CD14-positive monocyte (primary cell): ENCODE data around the gene MAP7. TPM values are rescaled to one million over a fixed set of nuclear protein-coding genes. Genes with fewer than 3 reads are reported as not detected.
A peak's percentile ranks its signal among the peaks of the same experiment; 100 is the strongest.

ENCODE experiments used
- DNase-seq, 3 donors: peaks; one replicate each; pipeline ENCODE4 v3.0.0-alpha.2; 2011 to 2022
- H2AFZ ChIP-seq: 2 replicates; pipeline ENCODE4 v1.6.0; 2012; ENCODE audit warnings: mild to moderate bottlenecking, low read depth, low read length, inconsistent platforms; ENCODE audit not compliant: insufficient read depth, poor library complexity, severe bottlenecking
- H3K27ac ChIP-seq, 2 donors: 1 replicate in 1 of 2; 2 replicates in 1 of 2; pipeline ENCODE4 v1.5.1; 2012 to 2013; ENCODE audit warnings: low read length in 2 of 2, control low read depth in 1 of 2, inconsistent platforms in 1 of 2, low read depth in 1 of 2, mild to moderate bottlenecking in 1 of 2
- H3K27me3 ChIP-seq, 2 donors: one replicate each; pipeline versions ENCODE4 v1.6.0 to v1.6.1; 2011 to 2013; ENCODE audit warnings: low read length in 2 of 2; ENCODE audit not compliant: control insufficient read depth in 2 of 2, insufficient read depth in 2 of 2
- H3K36me3 ChIP-seq, 2 donors: replicated peaks in 1 of 2; 1 replicate in 1 of 2; 2 replicates in 1 of 2; pipeline versions ENCODE4 v1.5.1 to v1.6.1; 2012 to 2013; ENCODE audit warnings: low read length in 2 of 2, control low read depth in 1 of 2, inconsistent platforms in 1 of 2, mild to moderate bottlenecking in 1 of 2; ENCODE audit not compliant: insufficient read depth in 2 of 2, control insufficient read depth in 1 of 2
- H3K4me1 ChIP-seq, 2 donors: 1 replicate in 1 of 2; 2 replicates in 1 of 2; pipeline versions ENCODE4 v1.5.1 to v1.6.1; 2012 to 2013; ENCODE audit warnings: low read length in 2 of 2, control low read depth in 1 of 2, inconsistent platforms in 1 of 2, mild to moderate bottlenecking in 1 of 2, moderate library complexity in 1 of 2; ENCODE audit not compliant: insufficient read depth in 2 of 2, control insufficient read depth in 1 of 2
- H3K4me2 ChIP-seq: replicated peaks from 2 replicates; pipeline ENCODE3; 2012; ENCODE audit warnings: low read length, moderate library complexity, mild to moderate bottlenecking; ENCODE audit not compliant: poor library complexity, severe bottlenecking; ENCODE audit errors: extremely low read depth
- H3K4me3 ChIP-seq, 3 experiments: fragments of 200-600 bp in 1 of 3; sonication (generic) in 1 of 3; replicated peaks in 1 of 3; 1 replicate in 2 of 3; 2 replicates in 1 of 3; pipeline ENCODE4 v1.5.1; 2011 to 2013; ENCODE audit warnings: low read length in 3 of 3, mild to moderate bottlenecking in 3 of 3, control low read depth in 2 of 3, low read depth in 2 of 3, inconsistent platforms in 1 of 3, moderate library complexity in 1 of 3
- H3K79me2 ChIP-seq: 2 replicates; pipeline ENCODE4 v1.6.0; 2012; ENCODE audit warnings: mild to moderate bottlenecking, control low read depth, inconsistent platforms, low read length, moderate library complexity; ENCODE audit not compliant: insufficient read depth
- H3K9ac ChIP-seq: 2 replicates; pipeline ENCODE4 v1.6.0; 2017; ENCODE audit warnings: low read length, mild to moderate bottlenecking; ENCODE audit not compliant: insufficient read depth, poor library complexity, severe bottlenecking
- H3K9me3 ChIP-seq, 2 donors: replicated peaks in 1 of 2; 1 replicate in 1 of 2; 2 replicates in 1 of 2; pipeline versions ENCODE4 v1.5.1 to v1.6.1; 2012 to 2013; ENCODE audit warnings: low read length in 2 of 2, control low read depth in 1 of 2; ENCODE audit not compliant: control insufficient read depth in 1 of 2, insufficient read depth in 1 of 2
- H4K20me1 ChIP-seq: 2 replicates; pipeline ENCODE4 v1.6.0; 2012; ENCODE audit warnings: mild to moderate bottlenecking, low read length, control low read depth, moderate library complexity; ENCODE audit not compliant: insufficient read depth
- H3K27ac Mint-ChIP-seq, 7 donors: one replicate each; pipeline ENCODE4 v1.8.0; 2020; ENCODE audit warnings: mild to moderate bottlenecking in 7 of 7, mixed read lengths in 7 of 7, moderate library complexity in 6 of 7, inconsistent platforms in 2 of 7
- H3K27me3 Mint-ChIP-seq, 3 donors: one replicate each; pipeline ENCODE4 v1.8.0; 2021 to 2022; ENCODE audit warnings: low read depth in 3 of 3, mild to moderate bottlenecking in 3 of 3, mixed read lengths in 3 of 3, moderate library complexity in 3 of 3, inconsistent platforms in 1 of 3
- H3K36me3 Mint-ChIP-seq, 2 donors: one replicate each; pipeline ENCODE4 v1.8.0; 2020; ENCODE audit warnings: mixed read lengths in 2 of 2, inconsistent platforms in 1 of 2, mild to moderate bottlenecking in 1 of 2
- H3K4me1 Mint-ChIP-seq: one replicate; pipeline ENCODE4 v1.8.0; 2020; ENCODE audit warnings: mild to moderate bottlenecking, mixed read lengths
- H3K4me3 Mint-ChIP-seq, 2 donors: one replicate each; pipeline ENCODE4 v1.8.0; 2020; ENCODE audit warnings: mild to moderate bottlenecking in 2 of 2, mixed read lengths in 2 of 2, moderate library complexity in 1 of 2
- H3K9me3 Mint-ChIP-seq, 7 donors: one replicate each; pipeline ENCODE4 v1.8.0; 2020 to 2022; ENCODE audit warnings: mixed read lengths in 7 of 7, mild to moderate bottlenecking in 6 of 7, moderate library complexity in 6 of 7, inconsistent platforms in 2 of 7
- CTCF ChIP-seq: fragments of 200-600 bp; IDR thresholded peaks from one replicate; pipeline ENCODE4 v1.8.0; 2022; ENCODE audit warnings: antibody characterized with exemption, mild to moderate bottlenecking
- WGBS: methylation state at CpG from one replicate; pipeline ENCODE4 v1.1.5; 2013; ENCODE audit warnings: missing lambda C conversion rate; ENCODE audit not compliant: insufficient coverage; 5-methylcytosine and 5-hydroxymethylcytosine counted together
- intact Hi-C, 2 donors: fragments of 100-400 bp; cut with micrococcal nuclease; formaldehyde crosslinking; loops; one replicate each; pipeline versions ENCODE4 v1.15.0 to v1.15.1; 2023
- polyA plus RNA-seq, 3 donors: library from polyadenylated mRNA; depleted of rRNA in 1 of 3; unstranded in 2 of 3; stranded (reverse) in 1 of 3; fragments of 300-500 nt in 2 of 3; fragments of >200 nt in 1 of 3; fragmentation: Illumina TruSeq in 2 of 3; gene quantifications; 1 replicate in 2 of 3; 2 replicates in 1 of 3; pipeline ENCODE4 v1.2.3, GENCODE V29; 2012 to 2021

The MAP7 gene
- polyA plus RNA-seq, 3 donors, result 0.67 to 1.6 (median 1.2) TPM

GRCh38 chr6:136593748-136594490 is 43.7 kb upstream of the MAP7 start:
- H3K4me2 ChIP-seq, result peak overlapping the region; percentile 60
- TF ChIP-seq CTCF, result no peak
- intact Hi-C loops, result loop anchor here in 1 of 2 donors (5.0 kb wide), 1 partner anchor 198 kb away; the partner anchor contains the start of gene MAP3K5
- peak overlapping the region; percentile 46 for H2AFZ ChIP-seq
- peaks cover 27% of the 10 kb centered on the region for H4K20me1 ChIP-seq
- H3K27ac ChIP-seq, result peak overlapping the region; percentile 39 to 87
- H3K36me3 ChIP-seq, result peaks cover 60 to 83% of the 10 kb centered on the region in 2 donors
- peaks cover 23 to 26% of the 10 kb centered on the region in 2 donors for H3K4me1 ChIP-seq
- Mint-ChIP-seq H3K4me3 (peak overlapping the region; percentile 3 to 72), H3K9me3 (peaks cover 0 to 6% (median 0%) of the 10 kb centered on the region in 7 donors), H3K27ac (peak overlapping the region; percentile 90 to 96 (median 94)), H3K4me1 (peaks cover 24% of the 10 kb centered on the region), H3K27me3 (peaks cover 0 to 1% (median 0%) of the 10 kb centered on the region in 3 donors), H3K36me3 (peaks cover 84 to 85% of the 10 kb centered on the region in 2 donors)
- H3K79me2 ChIP-seq, result no peaks in the 10 kb centered on the region
- no peaks in the 10 kb centered on the region for H3K27me3 ChIP-seq
- 0% methylated on average over 6 of the region's 6 CpGs for WGBS
- peak overlapping the region in 1 of 3 experiments; percentile 45 for H3K4me3 ChIP-seq
- H3K9ac ChIP-seq, result peak overlapping the region; percentile 52
- DNase-seq, result peak; percentile 94 to 100 (median 99)
- H3K9me3 ChIP-seq, result no peaks in the 10 kb centered on the region

- intact Hi-C loops, result loop anchor here in 1 of 2 donors (5.0 kb wide), 1 partner anchor 199 kb away; the partner anchor contains the start of gene MAP3K5
- WGBS, result no CpG with 5 or more reads among the region's 2 CpGs
- TF ChIP-seq CTCF, result no peak
- Histone ChIP-seq H3K79me2 (no peaks in the 10 kb centered on the region), H3K9me3 (no peaks in the 10 kb centered on the region), H3K36me3 (peaks cover 64 to 83% of the 10 kb centered on the region in 2 donors), H3K4me2 (no peak overlapping the region), H2AFZ (no peak overlapping the region), H3K27me3 (no peaks in the 10 kb centered on the region), H3K27ac (peak overlapping the region; percentile 34 to 87), H3K4me1 (peaks cover 23 to 26% of the 10 kb centered on the region in 2 donors), H3K9ac (peak overlapping the region; percentile 42), H4K20me1 (peaks cover 27% of the 10 kb centered on the region), H3K4me3 (no peak overlapping the region)
- H3K9me3 Mint-ChIP-seq, result peaks cover 0 to 6% (median 0%) of the 10 kb centered on the region in 7 donors
- H3K4me3 Mint-ChIP-seq, result no peak overlapping the region
- peaks cover 24% of the 10 kb centered on the region for H3K4me1 Mint-ChIP-seq
- peak; percentile 66 to 98 (median 82) for DNase-seq
- H3K27me3 Mint-ChIP-seq, result peaks cover 0 to 1% (median 0%) of the 10 kb centered on the region in 3 donors
- peaks cover 85% of the 10 kb centered on the region in 2 donors for H3K36me3 Mint-ChIP-seq
- H3K27ac Mint-ChIP-seq, result peak overlapping the region; percentile 90 to 96 (median 94)
These were observed 42.9 kb upstream of the MAP7 start for GRCh38 chr6:136592930-136593673.
